HUDEP-2 (cell line): ENCODE data around the gene ADH6.
"Not testable (repeated sequence)": the region's sequence is repeated elsewhere in the genome, so short reads cannot be mapped to it uniquely, and the experiment has no call there.

Source experiments
- DNase-seq, 76 experiments: peaks; one replicate each; lab custom pipeline; 2025; ENCODE audit not compliant: unreplicated experiment in 76 of 76; lab: John Stamatoyannopoulos, UW

The ADH6 gene

DNA sequence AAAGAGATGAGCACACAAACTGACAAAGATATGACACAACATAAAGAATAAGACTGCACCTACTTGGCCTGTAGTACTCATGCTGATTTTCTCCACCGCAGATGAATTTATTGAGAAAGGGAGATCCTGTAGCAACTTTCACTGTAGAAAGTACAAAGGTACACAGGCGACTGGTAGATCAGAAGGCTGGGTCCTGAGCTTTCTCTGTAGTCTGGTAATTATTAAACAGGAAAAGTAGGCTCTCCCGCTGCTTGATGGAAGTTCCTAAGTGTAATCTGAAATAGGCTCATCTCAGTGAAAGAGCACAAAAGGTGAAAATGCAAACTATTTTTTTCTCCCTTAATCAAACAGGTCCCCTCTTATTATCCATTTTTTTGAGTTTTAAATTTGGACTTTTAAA lies at the start of gene ADH6:
TSS of gene ADH6 (minus strand) at position 175 of the 400 bp plus-strand sequence. CDS start at position 81, 94 bp downstream.
- no peak for DNase-seq

DNA sequence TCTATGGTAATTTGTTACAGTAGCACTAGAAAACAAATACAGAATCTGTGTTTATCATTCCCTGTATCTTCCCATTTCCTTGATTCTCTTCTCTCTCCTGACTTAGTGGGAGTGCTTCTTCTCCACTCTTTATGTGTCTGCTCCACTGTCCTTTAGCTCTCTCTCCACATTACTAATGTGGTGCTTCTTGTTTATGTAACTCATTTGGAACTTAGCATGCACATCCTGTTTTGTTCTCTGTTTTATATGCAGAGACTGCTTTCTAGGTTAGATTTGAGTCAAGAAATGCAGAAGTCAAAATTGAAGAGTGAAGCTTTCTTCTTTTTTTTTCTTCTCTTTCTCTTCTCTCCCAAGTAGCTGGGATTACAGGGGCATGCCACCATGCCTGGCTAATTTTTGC lies 45.9 kb upstream of the ADH6 start:
- no peak for DNase-seq

DNA sequence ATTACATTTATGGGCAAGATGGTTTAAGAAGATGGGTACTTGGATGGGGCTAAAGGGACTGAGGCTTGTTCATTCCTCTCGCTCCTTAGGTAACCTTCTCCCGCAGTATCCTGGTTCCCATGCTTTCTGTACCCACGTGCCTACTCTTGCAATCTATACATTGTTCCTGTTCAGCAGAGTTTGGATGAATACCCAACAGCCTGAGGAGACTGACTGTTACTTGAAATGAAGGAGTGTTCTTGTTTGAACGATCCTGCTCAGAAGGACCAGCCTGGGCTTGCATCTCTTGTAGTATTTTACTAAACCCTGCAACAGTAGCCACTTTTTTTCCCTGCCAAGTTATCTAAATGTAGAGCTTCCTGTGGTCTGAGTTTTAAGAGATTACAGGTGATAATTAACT lies 33.7 kb upstream of the ADH6 start:
- no peak for DNase-seq

DNA sequence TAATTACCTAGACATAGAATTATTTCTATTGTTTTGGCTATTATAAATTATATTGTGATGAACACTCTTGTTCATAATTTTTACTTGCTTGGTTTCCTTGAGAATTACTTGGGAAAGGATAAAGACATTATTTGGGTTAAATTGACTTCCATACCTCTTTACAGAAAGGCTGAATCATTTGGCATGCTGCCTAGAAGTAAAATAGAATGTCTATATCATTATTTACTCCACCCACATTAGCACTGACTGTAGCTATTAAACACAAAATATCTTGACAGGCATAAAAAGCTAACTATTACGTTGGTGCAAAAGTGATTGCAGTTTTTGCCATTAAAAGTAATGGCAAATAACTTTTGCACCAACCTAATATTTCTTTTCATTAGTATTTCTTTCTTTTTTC lies 29.7 kb upstream of the ADH6 start:
- no peak for DNase-seq

DNA sequence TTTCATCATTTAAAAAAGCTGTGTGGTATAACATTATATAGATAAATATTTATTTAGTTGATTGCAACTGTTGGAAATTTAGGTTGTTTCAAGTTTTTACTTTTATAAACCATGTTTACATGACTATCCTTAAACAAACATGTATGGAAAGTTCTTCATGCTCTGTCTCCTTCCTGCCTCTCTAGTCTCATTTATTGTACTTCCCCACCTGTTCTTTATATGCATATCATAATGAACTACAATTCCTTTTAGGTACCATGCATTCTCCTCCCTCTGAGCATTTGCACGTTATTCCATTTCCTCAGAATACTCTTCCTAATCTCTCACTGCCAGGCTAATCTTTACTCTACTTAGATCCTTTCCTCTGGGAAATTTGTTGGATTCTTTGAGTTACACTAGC lies 16.9 kb upstream of the ADH6 start:
- no peak for DNase-seq

DNA sequence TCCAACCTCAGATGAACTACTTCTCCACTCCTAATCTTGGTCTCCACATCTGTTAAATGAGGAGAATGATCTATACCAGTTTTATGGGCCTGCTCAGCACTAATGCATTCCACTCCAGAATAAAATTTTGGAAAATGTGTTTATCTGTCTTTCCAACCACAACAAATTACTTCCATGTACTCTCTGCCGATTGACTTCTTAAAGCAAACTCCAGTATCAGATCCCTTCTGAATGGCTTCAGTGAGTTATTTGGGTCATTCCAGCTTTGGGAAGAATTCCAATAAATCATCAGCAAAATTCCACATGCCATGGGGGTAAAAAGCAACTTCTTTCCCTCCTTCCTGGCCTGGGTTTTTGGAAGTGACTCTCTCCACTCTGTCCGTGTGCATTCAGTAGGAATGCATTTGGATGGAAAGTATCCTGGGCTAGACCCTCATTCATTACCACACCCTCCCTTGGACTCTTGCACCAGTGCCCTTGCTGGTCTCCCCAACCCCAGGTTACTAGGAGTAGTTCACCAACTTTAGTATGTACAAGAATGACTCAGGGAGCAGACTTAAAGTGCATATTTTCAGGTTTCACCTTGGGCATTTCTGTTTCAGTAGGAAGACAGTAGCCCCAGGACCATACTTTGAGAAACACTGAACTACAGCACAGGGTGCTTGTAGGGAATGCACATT lies 15.4 kb upstream of the ADH6 start:
- no peak for DNase-seq

DNA sequence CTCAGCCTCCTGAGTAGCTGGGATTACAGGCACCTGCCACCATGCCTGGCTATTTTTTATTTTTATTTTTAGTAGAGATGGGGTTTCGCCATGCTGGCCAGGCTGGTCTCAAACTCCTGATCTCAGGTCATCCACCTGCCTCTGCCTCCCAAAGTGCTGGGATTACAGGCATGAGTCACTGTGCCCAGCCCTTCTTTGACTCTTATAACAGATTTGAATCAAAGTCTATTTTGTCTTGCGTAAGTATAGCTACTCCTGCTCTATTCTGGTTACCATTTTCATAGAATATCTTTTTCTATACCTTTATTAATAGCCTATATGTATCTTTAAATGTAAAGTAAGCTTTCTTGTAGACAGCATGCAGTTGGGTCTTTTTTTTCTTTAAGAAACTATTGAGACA lies 14.4 kb upstream of the ADH6 start:
- DNase-seq = not testable (repeated sequence)

DNA sequence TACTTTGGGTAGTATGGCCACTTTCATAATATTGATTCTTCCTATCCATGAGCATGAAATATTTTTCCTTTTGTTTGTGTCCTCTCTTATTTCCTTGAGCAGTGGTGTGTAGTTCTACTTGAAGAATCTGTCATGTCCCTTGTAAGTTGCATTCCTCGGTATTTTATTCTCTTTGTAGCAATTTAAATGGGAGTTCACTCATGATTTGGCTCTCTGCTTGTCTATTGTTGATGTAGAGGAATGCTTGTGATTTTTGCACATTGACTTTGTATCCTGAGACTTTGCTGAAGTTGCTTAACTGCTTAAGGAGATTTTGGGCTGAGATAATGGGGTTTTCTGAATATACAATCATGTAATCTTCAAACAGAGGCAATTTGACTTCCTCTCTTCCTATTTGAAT lies 9.7 kb upstream of the ADH6 start:
- DNase-seq = not testable (repeated sequence)

DNA sequence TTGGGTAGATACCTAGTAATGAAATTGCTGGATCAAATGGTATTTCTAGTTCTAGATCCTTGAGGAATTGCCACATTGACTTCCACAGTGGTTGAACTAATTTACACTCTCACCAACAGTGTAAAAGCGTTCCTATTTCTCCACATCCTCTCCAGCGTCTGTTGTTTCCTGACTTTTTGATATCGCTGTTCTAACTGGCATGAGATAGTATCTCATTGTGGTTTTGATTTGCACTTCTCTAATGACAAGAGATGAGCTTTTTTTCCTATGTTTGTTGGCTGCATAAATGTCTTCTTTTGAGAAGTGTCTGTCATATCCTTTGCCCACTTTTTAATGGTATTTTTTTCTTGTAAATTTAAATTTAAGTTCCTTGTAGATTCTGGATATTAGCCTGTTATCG lies 8.6 kb upstream of the ADH6 start:
- not testable (repeated sequence) for DNase-seq

DNA sequence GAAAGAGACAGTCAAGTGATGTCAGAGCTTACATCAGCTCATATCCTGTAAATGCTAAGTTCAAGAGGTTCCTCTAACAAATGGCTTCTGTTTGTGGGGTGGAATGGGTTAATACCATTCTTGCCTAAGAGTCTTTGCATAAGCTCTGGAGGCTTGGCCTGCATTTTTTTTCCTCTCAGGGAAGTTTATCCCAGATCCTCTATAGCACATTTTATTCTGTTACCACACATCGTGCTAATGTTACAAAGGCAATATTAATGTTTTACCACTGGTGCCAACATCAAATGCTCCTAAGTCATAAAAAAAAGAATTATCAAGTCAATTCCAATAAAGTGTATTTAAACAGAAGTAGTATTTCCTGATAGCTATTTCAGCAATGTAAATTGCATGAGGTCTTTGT lies 2.9 kb upstream of the ADH6 start:
- no peak for DNase-seq

DNA sequence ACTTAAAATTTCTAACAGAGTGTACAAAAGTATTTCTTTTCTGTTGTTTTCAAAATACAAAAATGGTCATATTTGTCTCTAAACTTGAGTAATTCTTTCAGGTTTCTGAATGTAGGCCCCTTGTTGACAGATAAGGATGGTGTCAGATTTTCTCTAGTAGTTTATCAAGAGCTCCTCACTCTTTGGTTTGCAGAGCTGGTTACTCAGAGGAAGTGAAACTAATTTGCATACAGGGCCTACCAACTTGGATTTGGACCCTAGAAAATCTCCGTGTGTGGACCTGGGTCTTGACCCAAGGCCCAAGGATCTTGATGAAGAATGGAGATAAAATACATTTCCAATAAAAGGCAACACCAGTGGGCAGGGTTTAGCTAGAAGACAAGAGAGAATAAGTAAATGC lies 433 bp upstream of the ADH6 start:
- DNase-seq = no peak

DNA sequence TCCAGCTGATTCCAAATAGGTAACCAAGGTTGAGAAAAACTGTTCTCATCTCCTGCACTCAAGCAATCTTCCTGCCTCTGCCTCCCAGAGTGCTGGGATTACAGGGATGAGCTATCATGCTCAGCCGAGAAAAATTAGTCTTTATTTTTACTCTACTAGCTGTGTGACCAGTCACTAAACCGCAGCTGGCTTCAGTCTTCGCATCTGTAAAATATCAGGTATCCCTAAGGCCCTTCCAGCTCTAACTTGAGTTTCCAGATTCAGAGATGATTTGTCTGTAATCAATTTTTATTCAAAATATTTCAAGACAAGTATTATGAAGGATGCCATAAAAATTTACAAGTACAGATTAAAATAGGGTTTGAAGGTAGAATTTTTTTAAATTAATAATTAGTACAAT lies 3.5 kb downstream of the ADH6 start:
- no peak for DNase-seq

DNA sequence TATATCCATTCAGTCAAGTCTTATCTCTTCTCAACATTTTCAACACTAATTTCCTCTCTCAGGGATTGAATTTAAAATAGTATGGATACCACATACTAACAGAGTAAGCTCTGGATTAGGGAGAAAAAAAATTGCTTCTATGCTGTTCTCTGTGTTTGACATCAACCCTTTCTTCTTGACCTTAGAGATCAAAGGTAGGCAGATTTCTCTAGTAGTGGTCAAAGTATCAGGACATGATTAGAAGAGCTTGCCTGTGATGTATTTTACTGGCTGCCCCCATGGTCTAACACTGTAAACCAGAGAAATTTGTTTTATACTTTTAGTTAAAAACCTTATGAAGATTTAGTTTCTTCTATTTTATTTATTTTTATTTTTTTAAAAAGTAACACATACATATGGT lies 8.3 kb downstream of the ADH6 start:
- DNase-seq = no peak

DNA sequence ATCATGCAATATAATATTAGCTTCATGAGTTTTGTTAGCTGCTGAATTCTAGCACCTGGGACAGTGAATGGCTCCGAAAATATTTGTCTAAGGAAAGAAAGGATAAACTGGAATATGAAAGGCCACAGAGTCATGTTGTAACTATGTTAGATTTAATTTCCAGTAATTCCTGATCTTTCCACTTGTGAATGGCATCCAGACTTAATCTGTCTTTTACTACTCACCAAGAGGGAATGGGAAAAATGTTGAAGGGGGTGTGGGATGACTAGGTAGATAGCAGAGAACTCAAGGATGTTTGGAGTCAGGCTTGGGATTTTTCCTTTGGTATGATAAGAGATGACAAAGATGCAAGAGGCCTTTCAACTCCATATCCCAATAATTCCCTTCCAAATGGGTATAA lies 9.4 kb downstream of the ADH6 start:
- no peak for DNase-seq

DNA sequence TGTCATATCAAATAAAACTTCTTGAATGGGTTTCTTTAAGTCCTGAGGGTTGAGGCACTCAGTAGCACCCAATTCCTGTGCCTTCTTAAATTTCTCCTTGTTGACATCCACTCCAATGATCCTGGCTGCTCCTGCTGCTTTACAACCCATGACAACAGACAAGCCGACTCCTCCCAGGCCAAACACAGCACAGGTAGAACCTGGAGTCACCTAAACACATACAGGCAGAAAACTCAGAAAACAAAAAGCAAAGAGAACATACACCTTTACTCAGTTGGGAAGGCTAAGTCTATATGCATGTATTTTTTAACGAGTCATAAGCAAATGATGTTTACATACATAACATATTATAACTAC lies 10.3 kb downstream of the ADH6 start:
- no peak for DNase-seq

DNA sequence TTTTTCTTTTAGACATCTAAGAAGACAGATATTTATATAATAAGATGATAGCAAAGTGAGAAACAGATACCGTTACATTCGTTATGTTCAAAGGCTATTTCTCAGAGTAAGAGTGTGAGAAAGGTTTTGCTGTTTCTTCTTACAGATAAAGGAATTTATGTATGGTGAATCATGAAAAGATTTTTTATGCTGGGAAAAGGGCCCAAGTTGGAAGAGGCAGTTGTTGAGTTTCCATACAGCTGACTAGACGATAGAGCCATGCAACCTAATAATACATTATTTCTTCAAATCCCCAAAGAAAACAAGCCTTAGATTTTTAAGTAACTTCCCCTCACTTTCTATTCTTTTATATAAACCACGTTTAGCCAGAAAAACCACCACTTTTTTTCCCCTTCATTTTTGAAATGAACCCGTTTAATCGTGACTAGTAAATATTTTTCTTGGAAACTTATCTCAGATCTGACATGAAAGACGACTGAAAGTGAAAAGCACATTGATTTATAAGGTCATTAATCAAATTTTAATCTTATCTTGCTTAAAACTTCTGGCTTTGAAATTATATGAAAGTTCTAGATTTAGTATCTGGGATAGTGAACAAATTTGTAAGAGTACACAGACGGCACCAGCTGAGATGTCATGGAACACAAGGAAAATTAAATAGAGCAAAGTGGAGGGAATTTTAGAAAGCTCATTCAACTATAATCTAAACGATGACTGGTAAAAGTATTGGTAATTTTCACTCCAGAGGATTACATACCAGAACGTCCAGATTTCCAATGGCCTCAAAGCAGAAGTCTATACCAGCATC lies 10.9 kb downstream of the ADH6 start:
- DNase-seq = no peak

DNA sequence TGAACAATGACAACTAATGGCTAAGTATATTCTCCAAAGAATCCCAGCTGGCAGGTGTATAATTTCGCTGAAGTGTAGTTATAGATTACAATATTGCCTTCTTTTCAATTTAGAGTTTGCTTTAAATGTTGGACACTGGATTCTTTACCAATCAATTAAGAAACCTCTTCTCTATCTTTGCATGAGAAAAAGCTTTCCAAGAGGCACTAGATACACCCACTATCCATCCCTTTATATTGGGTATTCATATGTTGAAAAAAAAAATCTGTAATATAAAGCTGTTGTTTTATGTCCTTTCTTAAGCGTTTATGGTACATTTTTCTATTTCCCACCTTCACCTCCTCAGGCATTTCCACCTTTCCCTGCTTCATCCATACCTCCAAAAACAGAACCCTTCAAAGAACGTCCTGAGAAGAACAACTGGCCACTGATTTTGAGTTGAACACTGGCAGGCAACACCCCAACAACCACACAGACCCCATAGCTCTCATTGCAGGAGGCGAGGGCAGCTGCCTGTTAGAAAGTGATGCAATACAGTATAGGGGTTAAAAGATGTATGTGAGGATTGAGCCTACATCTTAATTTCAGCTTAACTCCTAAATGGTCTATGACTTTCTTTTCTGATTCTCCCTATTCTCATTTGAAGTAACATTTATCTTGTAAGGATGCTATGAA lies 11.8 kb downstream of the ADH6 start:
- no peak for DNase-seq

DNA sequence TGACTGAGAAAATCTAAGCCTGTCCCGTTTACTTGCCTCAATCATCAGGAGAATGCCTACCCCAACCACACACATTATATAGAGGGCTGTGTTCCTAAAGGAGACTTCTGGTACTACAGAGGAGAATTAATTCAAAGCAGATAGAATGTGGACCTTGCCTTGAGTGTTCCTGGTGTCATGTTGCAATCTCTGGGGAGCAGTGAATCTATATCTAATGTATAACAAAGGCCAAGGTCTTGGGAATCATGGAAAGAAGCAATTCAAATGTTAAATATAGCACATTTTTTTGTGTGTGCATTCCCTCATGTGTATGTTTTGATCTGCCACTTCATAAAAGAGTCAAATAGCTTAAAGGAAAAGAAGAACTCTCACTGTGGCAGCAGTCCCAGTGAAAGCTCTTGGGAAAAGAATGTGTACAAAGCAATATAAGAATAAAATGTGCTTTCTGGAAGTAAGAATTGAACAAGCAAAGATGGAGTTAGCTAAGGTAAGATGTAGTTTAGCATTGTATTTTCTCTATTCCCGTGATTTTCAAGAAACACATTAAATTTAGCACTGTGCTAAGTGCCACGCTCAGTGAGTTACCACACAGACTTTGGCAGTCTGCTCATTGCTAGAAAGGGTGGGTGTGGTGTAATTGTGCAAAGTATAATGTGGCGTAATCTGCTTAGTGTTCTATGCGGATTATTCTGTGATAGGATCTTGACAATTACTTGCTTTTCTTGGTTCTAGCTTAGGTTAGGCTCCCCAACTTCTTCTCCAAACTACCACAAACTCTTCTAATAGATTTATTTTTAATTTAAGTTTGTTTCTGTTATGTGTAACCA lies 13.7 kb downstream of the ADH6 start:
- no peak for DNase-seq

DNA sequence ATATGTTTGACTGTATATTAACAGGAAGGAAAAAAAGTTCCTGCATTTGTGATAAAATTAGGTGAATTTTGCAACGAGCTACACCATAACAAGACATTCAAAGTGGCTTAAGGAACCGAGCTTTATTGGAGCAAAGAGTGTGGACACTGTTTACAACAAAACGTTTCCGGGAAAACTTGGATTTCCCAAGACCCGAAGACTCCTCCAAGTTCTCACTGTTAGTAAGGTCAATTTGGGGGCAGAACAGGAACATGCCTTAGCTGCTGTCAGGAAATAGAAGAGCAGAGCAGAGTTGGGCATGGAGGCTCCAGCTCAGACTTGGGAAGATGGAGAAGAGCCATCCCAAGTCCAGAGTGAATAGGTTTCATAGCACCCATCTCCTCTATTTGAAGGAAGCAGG lies 16.5 kb downstream of the ADH6 start:
- DNase-seq = no peak

DNA sequence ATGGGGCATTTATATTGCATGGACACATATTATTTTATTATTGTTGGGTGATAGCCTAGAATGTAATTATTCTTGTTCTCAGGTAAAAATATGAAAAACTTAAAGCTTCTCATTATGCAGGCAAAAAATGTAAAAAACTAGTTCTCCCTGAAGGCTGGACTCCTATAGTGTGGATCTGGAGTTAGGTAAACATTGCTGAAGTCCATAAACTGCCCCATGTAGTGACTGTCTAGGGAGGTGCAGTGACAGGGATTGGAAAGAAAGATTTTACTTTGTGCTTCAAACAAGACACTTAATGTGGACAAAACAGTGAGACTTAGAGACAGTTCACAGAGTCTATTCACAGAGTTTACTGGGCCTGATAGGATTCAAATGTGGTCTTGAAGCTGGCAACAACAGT lies 17.0 kb downstream of the ADH6 start:
- DNase-seq = no peak

DNA sequence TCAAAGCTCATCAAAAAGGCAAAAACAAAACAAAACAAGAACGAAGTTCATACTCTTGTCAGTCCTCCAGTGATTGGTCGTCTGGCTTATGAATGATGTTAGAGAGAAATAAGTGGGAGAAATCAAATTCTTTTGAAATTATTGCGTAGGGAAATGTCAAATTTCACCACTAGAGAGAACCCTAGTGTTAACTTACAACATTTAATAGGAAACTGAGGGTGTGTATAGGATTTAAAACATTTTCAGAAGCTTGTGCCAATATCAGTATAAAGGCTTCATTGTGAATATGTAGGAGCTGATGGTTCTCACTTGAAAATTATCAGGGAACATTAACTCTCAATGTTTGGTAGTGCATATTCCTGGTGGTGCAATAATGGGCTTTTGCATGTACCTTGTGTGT lies 17.4 kb downstream of the ADH6 start:
- DNase-seq = peak in 1 of 76 experiments; percentile 1
